Peyer's patch (tissue), 4 donors: ENCODE measurements around the gene MAPK10. TPM values are rescaled to one million over a fixed set of nuclear protein-coding genes. Genes with fewer than 3 reads are reported as not detected.

ENCODE experiments used
- DNase-seq, 3 donors: peaks; one replicate each; pipeline ENCODE4 v3.0.0-alpha.2; 2017 to 2019
- H3K27ac ChIP-seq, 4 donors: fragments of 200-600 bp; sonication (generic); one replicate each; pipeline ENCODE4 v1.5.1; 2016 to 2019
- H3K27me3 ChIP-seq, 2 donors: fragments of 200-600 bp; sonication (generic); one replicate each; pipeline ENCODE4 v1.5.1; 2019
- H3K36me3 ChIP-seq, 3 donors: fragments of 200-600 bp; sonication (generic); one replicate each; pipeline ENCODE4 v1.5.1; 2016 to 2019
- H3K4me1 ChIP-seq, 4 donors: fragments of 200-600 bp; sonication (generic); one replicate each; pipeline ENCODE4 v1.5.1; 2016 to 2019
- H3K4me3 ChIP-seq, 4 donors: fragments of 200-600 bp; sonication (generic); 1 replicate in 3 of 4; 2 replicates in 1 of 4; pipeline ENCODE4 v1.5.1; 2016 to 2019; ENCODE audit warnings: mild to moderate bottlenecking in 1 of 4
- H3K9me3 ChIP-seq, 4 donors: fragments of 200-600 bp; sonication (generic); one replicate each; pipeline ENCODE4 v1.5.1; 2016 to 2019; ENCODE audit warnings: mild to moderate bottlenecking in 1 of 4
- POLR2A ChIP-seq, 2 donors: fragments of 450-650 bp; IDR thresholded peaks; one replicate each; pipeline ENCODE4 v1.5.1; 2017; ENCODE audit warnings: antibody characterized with exemption in 2 of 2, mild to moderate bottlenecking in 2 of 2, moderate library complexity in 2 of 2
- total RNA-seq, 4 donors: library from RNA; depleted of rRNA; stranded (reverse); fragments of >200 nt; gene quantifications; one replicate each; pipeline ENCODE4 v1.1.0, GENCODE V29; 2016
- TF ChIP-seq, protein P1 (sequence below), 6 experiments: fragments of 450-650 bp in 4 of 6; fragments of 200-600 bp in 2 of 6; sonication (generic) in 1 of 6; IDR thresholded peaks; one replicate each; pipeline ENCODE4 v1.5.1; 2017 to 2019; ENCODE audit warnings: antibody characterized with exemption in 6 of 6, mild to moderate bottlenecking in 3 of 6, moderate library complexity in 1 of 6

Gene MAPK10
- total RNA-seq, 4 donors from 2014 or later, result 1.8 to 35.5 (median 7.3) TPM

DNA sequence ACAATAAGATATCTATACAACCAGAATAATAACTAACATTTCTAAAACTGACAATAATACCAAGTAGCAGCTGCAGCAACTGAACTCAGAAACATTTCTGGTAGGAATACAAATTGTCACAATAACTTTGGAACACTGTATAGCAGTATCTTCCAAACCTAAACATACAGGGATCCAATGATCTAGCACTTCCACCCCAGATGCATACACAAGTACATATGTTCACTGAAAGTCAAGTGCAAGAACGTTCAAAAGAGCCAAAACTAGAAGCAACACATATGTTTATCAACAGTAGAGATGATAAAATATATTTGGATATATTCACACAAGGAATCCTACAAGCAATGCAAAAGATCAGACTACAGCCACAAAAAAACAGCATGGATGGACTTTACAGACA is 46.2 kb downstream of the MAPK10 start:
- TF ChIP-seq, protein P1, sequence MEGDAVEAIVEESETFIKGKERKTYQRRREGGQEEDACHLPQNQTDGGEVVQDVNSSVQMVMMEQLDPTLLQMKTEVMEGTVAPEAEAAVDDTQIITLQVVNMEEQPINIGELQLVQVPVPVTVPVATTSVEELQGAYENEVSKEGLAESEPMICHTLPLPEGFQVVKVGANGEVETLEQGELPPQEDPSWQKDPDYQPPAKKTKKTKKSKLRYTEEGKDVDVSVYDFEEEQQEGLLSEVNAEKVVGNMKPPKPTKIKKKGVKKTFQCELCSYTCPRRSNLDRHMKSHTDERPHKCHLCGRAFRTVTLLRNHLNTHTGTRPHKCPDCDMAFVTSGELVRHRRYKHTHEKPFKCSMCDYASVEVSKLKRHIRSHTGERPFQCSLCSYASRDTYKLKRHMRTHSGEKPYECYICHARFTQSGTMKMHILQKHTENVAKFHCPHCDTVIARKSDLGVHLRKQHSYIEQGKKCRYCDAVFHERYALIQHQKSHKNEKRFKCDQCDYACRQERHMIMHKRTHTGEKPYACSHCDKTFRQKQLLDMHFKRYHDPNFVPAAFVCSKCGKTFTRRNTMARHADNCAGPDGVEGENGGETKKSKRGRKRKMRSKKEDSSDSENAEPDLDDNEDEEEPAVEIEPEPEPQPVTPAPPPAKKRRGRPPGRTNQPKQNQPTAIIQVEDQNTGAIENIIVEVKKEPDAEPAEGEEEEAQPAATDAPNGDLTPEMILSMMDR (IDR thresholded peaks at IDR 0.05), result no peak
- TF ChIP-seq POLR2A (IDR thresholded peaks at IDR 0.05), result no peak
- no peaks in the 10 kb centered on the region for H3K9me3 ChIP-seq
- no peak overlapping the region for H3K27ac ChIP-seq
- H3K4me3 ChIP-seq, result no peak overlapping the region
- no peak for DNase-seq
- no peaks in the 10 kb centered on the region for H3K36me3 ChIP-seq
- no peaks in the 10 kb centered on the region for H3K27me3 ChIP-seq
- H3K4me1 ChIP-seq, result no peaks in the 10 kb centered on the region

GRCh38 chr4:86307432-86307831 is 52.4 kb downstream of the MAPK10 start:
- Histone ChIP-seq H3K27ac (no peak overlapping the region), H3K9me3 (no peaks in the 10 kb centered on the region), H3K27me3 (no peaks in the 10 kb centered on the region), H3K36me3 (no peaks in the 10 kb centered on the region), H3K4me3 (no peak overlapping the region), H3K4me1 (no peaks in the 10 kb centered on the region)
- TF ChIP-seq, protein P1 (IDR thresholded peaks at IDR 0.05), result no peak
- TF ChIP-seq POLR2A (IDR thresholded peaks at IDR 0.05), result no peak
- no peak for DNase-seq

DNA sequence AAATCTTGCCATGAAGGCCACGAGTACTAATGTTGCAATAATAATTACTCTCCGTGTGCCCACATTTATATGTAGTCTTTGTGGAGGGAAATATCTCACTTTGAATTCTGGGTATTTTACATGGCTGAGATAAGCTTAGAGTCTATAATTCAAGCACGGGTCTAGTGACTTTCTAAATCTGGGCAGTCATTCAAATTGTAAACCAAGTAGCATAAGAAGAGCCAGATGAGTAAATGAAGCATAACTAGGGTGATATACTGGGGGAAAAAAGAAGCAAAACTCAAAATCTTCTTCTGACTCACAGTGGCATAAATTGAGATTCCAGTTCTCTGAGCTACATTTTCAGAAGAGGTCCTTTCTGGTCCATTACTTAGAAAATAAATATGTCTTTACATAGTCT is 53.0 kb downstream of the MAPK10 start:
- Histone ChIP-seq H3K9me3 (no peaks in the 10 kb centered on the region), H3K4me3 (no peak overlapping the region), H3K27ac (no peak overlapping the region), H3K4me1 (no peaks in the 10 kb centered on the region), H3K27me3 (no peaks in the 10 kb centered on the region), H3K36me3 (no peaks in the 10 kb centered on the region)
- no peak for DNase-seq
- no peak for TF ChIP-seq POLR2A (IDR thresholded peaks at IDR 0.05)
- TF ChIP-seq, protein P1 (IDR thresholded peaks at IDR 0.05), result no peak

DNA sequence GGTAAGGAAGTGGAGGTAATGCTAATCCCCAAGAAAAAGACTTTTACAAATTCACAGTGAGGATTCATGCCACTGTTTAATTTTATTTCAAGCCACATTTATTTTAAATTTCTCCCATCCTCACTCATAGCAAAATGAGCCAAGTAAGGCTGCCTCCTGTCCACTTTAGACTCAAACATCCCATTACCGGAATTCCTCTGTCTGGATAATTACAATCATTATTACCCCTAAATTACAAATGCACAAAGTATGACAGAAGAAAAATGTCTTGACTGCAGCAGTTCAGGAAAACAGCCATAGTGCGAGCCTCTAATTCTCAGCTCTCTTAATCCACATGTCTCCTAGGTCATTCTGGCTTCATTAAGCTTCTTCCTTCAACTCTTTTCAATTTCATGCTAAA is 57.0 kb downstream of the MAPK10 start:
- Histone ChIP-seq H3K27ac (peak overlapping the region in 1 of 4 donors; percentile 17), H3K27me3 (no peaks in the 10 kb centered on the region)

DNA sequence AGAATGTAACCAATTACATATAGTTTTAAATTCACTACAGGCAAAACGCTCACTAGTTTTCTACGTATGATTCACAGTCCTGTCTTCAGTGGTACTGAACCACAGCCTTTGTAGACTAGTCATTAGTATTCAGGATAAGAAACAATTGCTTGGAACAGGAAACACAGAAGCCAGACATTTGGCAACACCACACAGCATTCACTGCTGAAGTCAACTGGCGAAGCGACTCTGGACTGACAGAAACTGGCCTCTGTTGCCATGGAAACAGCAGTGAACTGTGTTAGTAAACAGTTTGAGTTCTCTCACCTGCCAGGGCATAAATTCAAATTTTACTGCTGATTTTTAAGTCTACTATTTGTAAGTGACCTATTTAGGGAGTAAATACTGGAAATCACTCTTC is 57.6 kb downstream of the MAPK10 start:
- H3K27ac ChIP-seq, result peak overlapping the region in 1 of 4 donors; percentile 17
- H3K36me3 ChIP-seq, result no peaks in the 10 kb centered on the region
- DNase-seq, result peak in 1 of 3 donors; percentile 48
- no peaks in the 10 kb centered on the region for H3K4me1 ChIP-seq
- H3K4me3 ChIP-seq, result no peak overlapping the region
- H3K9me3 ChIP-seq, result no peaks in the 10 kb centered on the region
- TF ChIP-seq, protein P1 (IDR thresholded peaks at IDR 0.05), result no peak
- no peak for TF ChIP-seq POLR2A (IDR thresholded peaks at IDR 0.05)
- H3K27me3 ChIP-seq, result no peaks in the 10 kb centered on the region

More for the DNA sequence above, 57.0 kb downstream of the MAPK10 start:
- TF ChIP-seq POLR2A (IDR thresholded peaks at IDR 0.05), result no peak
- TF ChIP-seq, protein P1 (IDR thresholded peaks at IDR 0.05), result no peak
- DNase-seq, result no peak
- Histone ChIP-seq H3K4me3 (no peak overlapping the region), H3K4me1 (no peaks in the 10 kb centered on the region), H3K9me3 (no peaks in the 10 kb centered on the region), H3K36me3 (no peaks in the 10 kb centered on the region)

GRCh38 chr4:86300516-86300915 is 59.3 kb downstream of the MAPK10 start:
- H3K4me3 ChIP-seq, result no peak overlapping the region
- no peak for DNase-seq
- no peaks in the 10 kb centered on the region for H3K9me3 ChIP-seq
- H3K27ac ChIP-seq, result no peak overlapping the region
- no peaks in the 10 kb centered on the region for H3K27me3 ChIP-seq
- H3K4me1 ChIP-seq, result no peaks in the 10 kb centered on the region
- H3K36me3 ChIP-seq, result no peaks in the 10 kb centered on the region
- TF ChIP-seq, protein P1 (IDR thresholded peaks at IDR 0.05), result no peak
- TF ChIP-seq POLR2A (IDR thresholded peaks at IDR 0.05), result no peak
